ENCODE measurements around the gene STK32B. TPM values are rescaled to one million over a fixed set of nuclear protein-coding genes. Genes with fewer than 3 reads are reported as not detected.

STK32B gene
- total RNA-seq, 1 donor from 2014 or later: 46.9 TPM

- H3K27me3 Mint-ChIP-seq (ENCODE audit: unreplicated experiment): no peaks in the 10 kb centered on the region
- no peak for TF ChIP-seq CTCF (IDR thresholded peaks at IDR 0.05)
- H3K4me3 Mint-ChIP-seq (ENCODE audit: unreplicated experiment): no peak overlapping the region
- peak; percentile 76 for DNase-seq (ENCODE audit: extremely low spot score, unreplicated experiment)
- peaks cover 72% of the 10 kb centered on the region for H3K4me1 Mint-ChIP-seq (ENCODE audit: unreplicated experiment)
- H3K27ac Mint-ChIP-seq (ENCODE audit: unreplicated experiment): peak overlapping the region; percentile 69
- peaks cover 2% of the 10 kb centered on the region for H3K36me3 Mint-ChIP-seq (ENCODE audit: unreplicated experiment)
- H3K9me3 Mint-ChIP-seq (ENCODE audit: unreplicated experiment): no peaks in the 10 kb centered on the region
Measured at GRCh38 chr4:5368426-5368825, 317.1 kb downstream of the STK32B start.

- peaks cover 81% of the 10 kb centered on the region for H3K4me1 Mint-ChIP-seq (ENCODE audit: unreplicated experiment)
- no peak for DNase-seq (ENCODE audit: extremely low spot score, unreplicated experiment)
Measured at GRCh38 chr4:5370286-5370685, 319.0 kb downstream of the STK32B start.

GRCh38 chr4:5371415-5372190 lies 320.3 kb downstream of the STK32B start:
- Mint-ChIP-seq H3K27ac (ENCODE audit: unreplicated experiment) (peak overlapping the region; percentile 87), H3K27me3 (ENCODE audit: unreplicated experiment) (no peaks in the 10 kb centered on the region), H3K36me3 (ENCODE audit: unreplicated experiment) (peaks cover 7% of the 10 kb centered on the region), H3K4me3 (ENCODE audit: unreplicated experiment) (no peak overlapping the region), H3K9me3 (ENCODE audit: unreplicated experiment) (peaks cover 6% of the 10 kb centered on the region), H3K4me1 (ENCODE audit: unreplicated experiment) (peaks cover 79% of the 10 kb centered on the region)
- no peak for DNase-seq (ENCODE audit: extremely low spot score, unreplicated experiment)
- TF ChIP-seq CTCF (IDR thresholded peaks at IDR 0.05): no peak

More at GRCh38 chr4:5370286-5370685, 319.0 kb downstream of the STK32B start:
- H3K36me3 Mint-ChIP-seq (ENCODE audit: unreplicated experiment): peaks cover 7% of the 10 kb centered on the region
- H3K4me3 Mint-ChIP-seq (ENCODE audit: unreplicated experiment): no peak overlapping the region
- peaks cover 6% of the 10 kb centered on the region for H3K9me3 Mint-ChIP-seq (ENCODE audit: unreplicated experiment)
- no peaks in the 10 kb centered on the region for H3K27me3 Mint-ChIP-seq (ENCODE audit: unreplicated experiment)
- no peak for TF ChIP-seq CTCF (IDR thresholded peaks at IDR 0.05)
- H3K27ac Mint-ChIP-seq (ENCODE audit: unreplicated experiment): no peak overlapping the region

GRCh38 chr4:5372198-5372597 lies 320.9 kb downstream of the STK32B start:
- Mint-ChIP-seq H3K4me1 (ENCODE audit: unreplicated experiment) (peaks cover 75% of the 10 kb centered on the region), H3K36me3 (ENCODE audit: unreplicated experiment) (peaks cover 12% of the 10 kb centered on the region), H3K27me3 (ENCODE audit: unreplicated experiment) (no peaks in the 10 kb centered on the region), H3K27ac (ENCODE audit: unreplicated experiment) (peak overlapping the region; percentile 87), H3K4me3 (ENCODE audit: unreplicated experiment) (no peak overlapping the region), H3K9me3 (ENCODE audit: unreplicated experiment) (peaks cover 6% of the 10 kb centered on the region)
- no peak for DNase-seq (ENCODE audit: extremely low spot score, unreplicated experiment)
- no peak for TF ChIP-seq CTCF (IDR thresholded peaks at IDR 0.05)

GRCh38 chr4:5373327-5373726 lies 322.0 kb downstream of the STK32B start:
- Mint-ChIP-seq H3K4me1 (ENCODE audit: unreplicated experiment) (peaks cover 70% of the 10 kb centered on the region), H3K27ac (ENCODE audit: unreplicated experiment) (peak overlapping the region; percentile 87), H3K36me3 (ENCODE audit: unreplicated experiment) (peaks cover 12% of the 10 kb centered on the region), H3K4me3 (ENCODE audit: unreplicated experiment) (no peak overlapping the region), H3K9me3 (ENCODE audit: unreplicated experiment) (peaks cover 10% of the 10 kb centered on the region), H3K27me3 (ENCODE audit: unreplicated experiment) (no peaks in the 10 kb centered on the region)
- no peak for TF ChIP-seq CTCF (IDR thresholded peaks at IDR 0.05)
- DNase-seq (ENCODE audit: extremely low spot score, unreplicated experiment): no peak
